CD4-positive, alpha-beta T cell treated with Interleukin-12 subunit alpha and Interleukin-12 subunit beta, for 1 hour (primary cell): ENCODE measurements around the gene EHF.
"Not testable (repeated sequence)": the region's sequence is repeated elsewhere in the genome, so short reads cannot be mapped to it uniquely, and the experiment has no call there.

Experiments
- DNase-seq: peaks from one replicate; pipeline ENCODE4 v3.0.0-alpha.2; 2020

Gene EHF

DNA sequence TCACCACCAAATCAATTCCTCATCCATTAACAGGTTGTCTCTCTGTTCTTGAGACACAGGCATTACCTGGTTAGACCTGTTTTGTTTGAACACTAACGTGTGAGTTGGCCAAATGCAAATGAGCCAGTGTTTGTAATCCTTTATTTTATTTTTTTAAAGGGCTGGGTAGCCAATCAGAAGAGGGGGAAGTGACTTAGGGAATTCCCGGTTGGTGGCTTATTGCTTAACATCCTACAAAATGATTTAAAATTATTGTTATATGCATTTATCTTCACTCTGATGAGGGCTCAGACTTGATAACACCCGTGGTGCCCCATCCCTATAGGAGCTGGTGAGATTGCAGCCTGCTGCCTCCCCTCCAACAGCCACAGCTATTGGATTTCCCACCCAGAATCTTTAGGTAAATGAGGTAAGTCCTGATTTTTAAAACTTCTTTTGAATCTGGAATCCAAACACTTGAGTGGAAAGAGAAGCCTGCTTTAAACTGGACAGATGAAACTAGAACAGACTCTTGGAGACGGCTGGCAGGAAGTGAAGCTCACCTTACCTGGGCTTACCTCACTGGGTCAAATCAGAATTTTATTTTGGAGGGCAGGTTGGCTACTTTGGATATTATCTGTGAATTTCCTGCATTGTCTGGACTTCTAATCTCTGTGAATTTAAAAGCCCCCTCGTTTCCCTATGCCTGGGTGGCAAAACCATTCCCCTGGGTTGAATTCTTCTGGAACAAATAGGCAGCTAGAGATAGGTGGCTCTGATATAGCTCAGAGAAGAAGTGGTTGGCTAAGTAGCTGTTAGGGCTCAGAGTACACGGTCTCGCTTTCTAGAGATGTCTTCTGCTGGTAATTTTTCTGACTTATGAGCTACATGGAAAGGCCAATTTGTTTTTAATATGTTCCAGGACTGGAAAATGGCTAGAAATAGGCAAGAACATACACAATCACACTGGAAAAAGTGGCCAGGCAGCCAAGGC is at the start of gene EHF:
Gene EHF (plus strand): TSS at position 274 of the 973 bp plus-strand sequence. CDS start 21,538 bp downstream, outside the sequence.
- DNase-seq, result no peak

DNA sequence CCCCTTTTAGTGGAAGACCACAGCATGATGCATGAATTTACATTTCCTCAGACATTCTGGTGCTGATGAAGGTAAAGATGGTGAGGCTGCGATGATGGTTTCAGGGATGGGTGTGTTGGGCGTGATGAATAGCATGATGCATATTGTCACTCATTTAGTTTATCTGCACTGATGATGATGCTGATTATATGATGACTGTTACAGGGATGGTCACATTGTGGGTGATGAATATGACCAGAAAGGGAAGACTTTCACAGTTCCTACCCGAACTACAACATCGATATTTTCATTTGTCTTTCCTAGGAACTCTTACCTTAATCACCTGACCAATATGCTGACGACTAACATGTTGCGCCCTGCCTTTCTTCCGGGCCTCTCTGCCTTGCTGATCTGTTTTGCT is 47.4 kb upstream of the EHF start:
- no peak for DNase-seq

DNA sequence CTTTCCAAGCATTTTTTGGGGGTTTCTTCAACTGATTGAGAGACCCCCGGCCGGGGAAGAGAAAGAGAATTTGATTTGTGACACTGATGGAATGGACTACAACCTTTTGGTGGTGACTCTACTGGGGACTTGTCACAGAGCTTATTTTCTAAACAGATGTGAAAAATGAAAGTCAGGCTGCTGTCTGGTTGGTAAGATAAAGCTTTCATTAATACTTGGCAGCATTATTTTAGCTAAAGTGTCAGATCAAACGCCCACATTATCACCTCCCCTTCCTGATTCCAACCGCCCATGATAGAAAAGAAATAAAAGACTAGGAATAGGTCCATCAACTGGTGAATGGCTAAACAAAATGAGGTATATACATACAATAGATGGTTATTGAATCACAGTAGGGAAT is 45.6 kb upstream of the EHF start:
- DNase-seq, result no peak

- DNase-seq, result no peak
Observed at GRCh38 chr11:34575671-34576070, 45.2 kb upstream of the EHF start.

DNA sequence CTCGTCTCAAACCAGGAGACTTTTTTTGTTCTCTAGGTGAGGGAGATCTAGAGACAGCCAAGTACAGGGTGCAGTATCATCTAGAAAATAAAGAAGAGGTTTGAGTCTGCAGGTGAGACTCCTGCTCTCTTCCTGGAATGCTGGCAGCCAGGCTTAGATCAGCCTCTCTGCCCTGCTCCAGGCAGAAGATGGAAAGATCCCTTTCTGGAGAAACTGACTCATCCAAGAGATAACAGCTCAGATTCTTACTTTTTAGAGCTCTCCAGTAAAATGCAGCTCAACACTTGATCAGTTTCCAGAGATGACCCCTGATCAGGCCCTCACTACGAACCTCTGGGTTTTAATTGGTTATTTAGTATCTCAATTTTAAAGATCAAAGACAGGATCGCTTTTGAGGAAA is 44.6 kb upstream of the EHF start:
- no peak for DNase-seq

DNA sequence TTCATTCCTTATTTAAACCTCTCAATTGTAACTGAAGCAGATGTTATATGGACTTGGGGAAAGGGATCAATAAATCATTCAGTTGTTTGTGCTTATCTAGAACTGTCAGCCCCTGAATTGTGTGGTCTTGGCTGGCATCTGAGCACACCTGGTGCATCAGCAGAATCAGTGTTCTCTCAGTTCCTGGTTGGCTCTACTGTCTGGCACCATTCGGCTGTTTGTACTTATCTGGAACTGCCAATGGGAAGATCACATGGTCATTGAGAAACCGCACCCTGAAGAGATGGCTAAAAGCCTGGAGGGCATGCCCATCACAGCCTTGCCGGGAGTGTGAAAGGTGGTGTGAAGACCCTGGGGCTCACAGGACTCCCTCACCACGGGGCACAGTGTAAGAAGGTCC is 37.1 kb upstream of the EHF start:
- DNase-seq, result no peak

GRCh38 chr11:34585304-34585734 is 35.6 kb upstream of the EHF start:
- DNase-seq, result no peak

DNA sequence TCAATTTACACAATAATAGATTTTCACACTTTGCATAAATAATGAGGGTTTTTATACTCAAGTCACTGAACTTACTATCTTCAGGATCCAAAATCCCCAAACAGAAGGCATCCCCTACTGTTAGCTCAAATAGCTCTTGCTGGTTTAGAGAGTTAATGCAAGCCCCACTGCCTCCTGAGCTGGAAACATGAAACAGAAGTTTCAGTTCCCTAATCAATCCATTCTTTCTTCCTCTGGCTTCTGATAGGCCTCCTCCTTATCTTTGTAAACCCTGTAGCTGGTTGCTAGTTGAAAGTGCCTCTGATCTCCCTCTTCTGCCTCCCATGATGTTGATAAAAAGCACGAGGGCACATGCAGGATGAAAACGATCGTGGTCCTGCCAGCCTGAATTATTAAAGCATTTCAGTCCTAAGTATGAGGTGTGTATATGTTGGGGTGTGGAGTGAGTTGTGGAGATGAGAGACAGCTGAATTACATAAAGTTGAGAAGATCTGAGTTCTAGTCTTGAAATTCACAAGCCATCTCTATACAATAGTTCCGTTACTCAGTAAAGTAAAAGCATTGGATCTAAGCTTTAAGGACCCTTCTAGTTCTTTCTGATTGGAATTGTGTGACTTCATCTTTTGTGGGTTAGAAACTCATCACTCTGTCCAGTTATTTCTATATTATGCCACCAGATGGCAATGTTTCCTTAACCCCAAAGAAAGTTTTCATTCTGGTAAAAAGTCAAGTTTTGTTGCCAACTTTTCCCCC is 35.0 kb upstream of the EHF start:
- peak; percentile 34 for DNase-seq

- no peak for DNase-seq
Observed at GRCh38 chr11:34586488-34587281, 34.2 kb upstream of the EHF start.

DNA sequence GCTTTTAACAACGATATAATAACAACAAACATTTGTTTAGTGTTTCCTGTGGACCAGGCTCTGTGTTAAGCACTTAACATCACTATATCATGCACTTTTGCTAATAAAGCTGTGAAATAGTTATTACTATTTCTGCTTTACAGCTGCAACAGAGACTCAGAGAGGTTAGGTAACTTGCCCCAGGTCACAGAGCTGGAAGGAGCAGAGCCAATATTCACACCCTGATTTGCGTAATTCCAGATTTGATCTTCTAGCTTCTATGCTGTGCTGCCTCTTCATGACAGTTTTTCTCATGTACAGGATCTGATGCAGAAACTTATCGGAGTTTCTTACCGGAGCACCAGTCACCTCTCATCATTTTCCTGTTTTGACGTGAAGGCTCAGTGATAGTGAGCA is 33.6 kb upstream of the EHF start:
- no peak for DNase-seq

DNA sequence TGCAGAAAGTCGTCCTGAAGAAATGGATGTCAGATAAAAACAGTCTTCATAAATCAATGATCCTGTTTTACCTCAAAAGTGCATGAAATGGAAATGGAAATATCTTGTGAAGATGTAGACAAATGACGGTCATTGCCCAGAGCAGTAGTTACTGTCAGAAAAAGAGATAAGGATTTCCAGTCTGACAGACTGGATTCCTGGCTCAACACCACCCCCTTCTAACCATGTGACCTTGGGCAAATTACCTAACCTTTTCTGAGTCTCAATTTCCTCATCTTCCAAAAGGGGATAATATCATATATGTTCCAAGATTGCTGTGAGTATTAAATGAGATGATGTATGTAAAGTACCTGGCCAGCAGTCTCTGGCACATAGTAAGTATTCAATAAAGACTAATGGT is 32.9 kb upstream of the EHF start:
- DNase-seq, result no peak

GRCh38 chr11:34588701-34589100 is 32.2 kb upstream of the EHF start:
- no peak for DNase-seq

GRCh38 chr11:34589177-34589576 is 31.7 kb upstream of the EHF start:
- not testable (repeated sequence) for DNase-seq

- DNase-seq, result no peak
Observed at GRCh38 chr11:34593085-34593484, 27.8 kb upstream of the EHF start.

DNA sequence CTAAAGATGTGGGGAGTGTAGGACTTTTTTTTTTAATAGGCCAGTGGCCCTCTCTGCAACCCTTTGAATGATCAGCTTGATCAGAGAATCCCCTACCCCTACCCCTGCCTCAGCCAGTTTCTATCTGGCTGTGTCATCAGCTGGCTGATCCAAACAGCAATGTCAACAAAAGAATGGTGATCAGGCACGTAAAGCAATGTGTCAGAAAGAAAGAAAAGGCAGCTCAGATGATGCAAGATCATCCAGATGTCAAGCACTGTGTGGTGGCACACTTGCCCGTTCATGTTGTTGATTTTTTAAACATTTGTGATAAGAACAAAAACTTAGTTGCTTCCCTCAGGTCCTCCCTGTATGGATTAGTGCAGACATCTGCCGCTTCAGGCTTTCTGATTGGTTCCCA is 26.3 kb upstream of the EHF start:
- no peak for DNase-seq

- DNase-seq, result no peak
Observed at GRCh38 chr11:34595391-34595790, 25.5 kb upstream of the EHF start.

- DNase-seq, result no peak
Observed at GRCh38 chr11:34595960-34596644, 24.8 kb upstream of the EHF start.

- DNase-seq, result no peak
Observed at GRCh38 chr11:34599406-34599945, 21.4 kb upstream of the EHF start.

DNA sequence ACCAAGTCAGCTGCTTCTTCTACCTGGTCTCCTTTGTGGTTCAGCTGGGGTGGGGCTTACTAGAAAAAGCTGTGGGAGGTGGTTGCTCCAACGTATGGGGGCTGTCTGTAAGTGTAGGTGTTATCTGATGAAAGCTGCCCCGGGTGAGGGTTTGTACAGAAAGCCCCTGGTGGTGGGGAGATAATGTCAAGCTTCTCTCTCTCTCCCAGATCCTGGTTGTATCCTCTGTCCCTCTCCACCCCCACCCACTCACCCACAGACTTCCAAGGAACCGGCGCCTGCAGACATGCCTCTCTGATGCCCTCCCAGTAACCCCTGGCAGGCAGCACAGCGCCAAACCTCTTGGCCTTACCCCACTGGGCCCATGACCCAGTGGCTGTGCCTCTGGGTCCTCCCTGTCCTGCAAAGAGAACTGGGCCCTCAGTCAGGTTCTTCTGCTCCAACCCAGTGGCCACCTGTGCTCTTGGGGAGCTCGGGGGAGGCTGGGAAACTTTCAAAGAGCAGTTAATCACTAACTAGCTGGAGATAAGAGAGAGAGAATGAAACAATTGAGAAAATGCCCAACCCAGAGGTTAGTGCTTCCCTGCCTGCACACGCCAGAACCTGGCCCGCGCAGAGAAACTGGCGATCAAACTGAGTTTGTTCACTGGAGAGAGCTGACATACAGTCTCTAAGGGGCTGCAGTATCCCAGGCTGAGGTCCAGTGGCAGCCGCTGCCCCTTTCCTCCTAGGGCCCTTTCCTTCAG is 20.4 kb upstream of the EHF start:
- no peak for DNase-seq

- DNase-seq, result no peak
Observed at GRCh38 chr11:34601085-34601444, 19.8 kb upstream of the EHF start.

GRCh38 chr11:34601609-34602008 is 19.3 kb upstream of the EHF start:
- DNase-seq, result no peak

DNA sequence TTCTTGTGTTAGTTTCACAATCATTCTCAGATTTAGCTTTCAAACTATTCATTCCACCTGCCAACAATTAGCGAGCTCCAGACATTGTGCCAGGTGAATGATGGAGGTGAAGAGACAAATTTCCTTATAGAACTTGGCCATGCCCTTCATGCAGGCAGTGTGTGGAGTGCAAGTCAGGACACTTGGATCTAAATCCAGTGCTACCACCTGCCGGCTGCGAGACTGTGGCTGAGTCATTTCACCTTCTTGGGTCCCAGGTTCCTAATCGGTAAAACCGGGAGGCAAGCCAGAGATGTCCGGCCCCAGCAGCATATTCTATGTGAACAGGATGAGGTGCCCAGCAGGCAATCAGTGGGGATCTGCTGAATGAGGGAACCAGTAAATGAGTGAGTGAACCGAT is 18.6 kb upstream of the EHF start:
- DNase-seq, result no peak
